MCF 10A (cell line): ENCODE measurements around the gene CCDC134. TPM values are rescaled to one million over a fixed set of nuclear protein-coding genes. Genes with fewer than 3 reads are reported as not detected.

Experiments
- BruUV-seq: library from RNA; stranded (reverse); fragments of 400-500 nt; replicated peaks from 2 replicates; lab custom pipeline; 2021; lab: Mats Ljungman, UMichigan
- CTCF ChIA-PET: fragments of 300-600 bp; sonication (Branson Sonifier 250); formaldehyde crosslinking; extraction: SDS; loops from one replicate; lab custom pipeline; 2021; ENCODE audit warnings: antibody characterized with exemption, inconsistent platforms; lab: Yijun Ruan, JAX
- POLR2A ChIA-PET: fragments of 300-600, 350-650 bp; sonication (Branson Sonifier 250); formaldehyde crosslinking; extraction: SDS; loops from one replicate; lab custom pipeline; 2020; ENCODE audit warnings: antibody characterized with exemption, inconsistent platforms; lab: Yijun Ruan, JAX
- DNase-seq: peaks from one replicate; pipeline ENCODE4 v3.0.0-alpha.2; 2018; ENCODE audit not compliant: unreplicated experiment
- H3K27ac Mint-ChIP-seq: one replicate; pipeline ENCODE4 v1.8.0; 2022; ENCODE audit warnings: mild to moderate bottlenecking, low read depth, mixed read lengths; ENCODE audit not compliant: unreplicated experiment
- H3K27me3 Mint-ChIP-seq: one replicate; pipeline ENCODE4 v1.8.0; 2022; ENCODE audit warnings: mixed read lengths; ENCODE audit not compliant: insufficient read depth, unreplicated experiment
- H3K36me3 Mint-ChIP-seq: one replicate; pipeline ENCODE4 v1.8.0; 2022; ENCODE audit warnings: mild to moderate bottlenecking, moderate library complexity, mixed read lengths; ENCODE audit not compliant: insufficient read depth, unreplicated experiment
- H3K4me1 Mint-ChIP-seq: one replicate; pipeline ENCODE4 v1.8.0; 2022; ENCODE audit warnings: mixed read lengths; ENCODE audit not compliant: insufficient read depth, unreplicated experiment
- H3K4me3 Mint-ChIP-seq: one replicate; pipeline ENCODE4 v1.8.0; 2022; ENCODE audit warnings: mild to moderate bottlenecking, moderate library complexity, mixed read lengths; ENCODE audit not compliant: unreplicated experiment
- H3K9me3 Mint-ChIP-seq: one replicate; pipeline ENCODE4 v1.8.0; 2022; ENCODE audit warnings: mixed read lengths; ENCODE audit not compliant: unreplicated experiment
- intact Hi-C: fragments of 100-400 bp; cut with micrococcal nuclease; formaldehyde crosslinking; loops from 2 replicates; pipeline ENCODE4 v1.14.1; 2022
- total RNA-seq: library from RNA; stranded (reverse); gene quantifications from 2 replicates; pipeline ENCODE4 v1.2.3, GENCODE V29; 2022
- TF ChIP-seq, protein P1 (sequence below): fragments of 200-600 bp; IDR thresholded peaks from one replicate; pipeline ENCODE4 v1.8.0; 2022; ENCODE audit warnings: antibody characterized with exemption, mild to moderate bottlenecking; ENCODE audit not compliant: unreplicated experiment

The CCDC134 gene
- total RNA-seq, 1 experiment from 2014 or later, result 4.0 TPM

GRCh38 chr22:41825376-41825775, 24.9 kb downstream of the CCDC134 start:
- CTCF ChIA-PET, result interaction anchor here (0.6 to 1.3 kb wide), 2 partner anchors 128 to 596 kb away, joined by 3 to 4 read pairs; no protein-coding TSS in a partner anchor
- BruUV-seq, result no TSS peak
- POLR2A ChIA-PET, result interaction anchor here (0.7 to 1.2 kb wide), 3 partner anchors 9 to 162 kb away, joined by 3 to 6 read pairs (median 3); no protein-coding TSS in a partner anchor
- Mint-ChIP-seq H3K4me3 (no peak overlapping the region), H3K27ac (no peak overlapping the region), H3K27me3 (no peaks in the 10 kb centered on the region), H3K9me3 (no peaks in the 10 kb centered on the region), H3K36me3 (no peaks in the 10 kb centered on the region), H3K4me1 (no peaks in the 10 kb centered on the region)
- TF ChIP-seq, protein P1, sequence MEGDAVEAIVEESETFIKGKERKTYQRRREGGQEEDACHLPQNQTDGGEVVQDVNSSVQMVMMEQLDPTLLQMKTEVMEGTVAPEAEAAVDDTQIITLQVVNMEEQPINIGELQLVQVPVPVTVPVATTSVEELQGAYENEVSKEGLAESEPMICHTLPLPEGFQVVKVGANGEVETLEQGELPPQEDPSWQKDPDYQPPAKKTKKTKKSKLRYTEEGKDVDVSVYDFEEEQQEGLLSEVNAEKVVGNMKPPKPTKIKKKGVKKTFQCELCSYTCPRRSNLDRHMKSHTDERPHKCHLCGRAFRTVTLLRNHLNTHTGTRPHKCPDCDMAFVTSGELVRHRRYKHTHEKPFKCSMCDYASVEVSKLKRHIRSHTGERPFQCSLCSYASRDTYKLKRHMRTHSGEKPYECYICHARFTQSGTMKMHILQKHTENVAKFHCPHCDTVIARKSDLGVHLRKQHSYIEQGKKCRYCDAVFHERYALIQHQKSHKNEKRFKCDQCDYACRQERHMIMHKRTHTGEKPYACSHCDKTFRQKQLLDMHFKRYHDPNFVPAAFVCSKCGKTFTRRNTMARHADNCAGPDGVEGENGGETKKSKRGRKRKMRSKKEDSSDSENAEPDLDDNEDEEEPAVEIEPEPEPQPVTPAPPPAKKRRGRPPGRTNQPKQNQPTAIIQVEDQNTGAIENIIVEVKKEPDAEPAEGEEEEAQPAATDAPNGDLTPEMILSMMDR, result no peak
- intact Hi-C loops, result no loop called here
- DNase-seq, result no peak

- no peak for DNase-seq
- no peak overlapping the region for H3K4me3 Mint-ChIP-seq
- TF ChIP-seq, protein P1, result no peak
- ChIA-PET CTCF (interaction anchor here (0.5 to 1.3 kb wide), 2 partner anchors 87 to 129 kb away, joined by 3 to 4 read pairs; no protein-coding TSS in a partner anchor), POLR2A (interaction anchor here (0.7 to 1.2 kb wide), 4 partner anchors 8 to 163 kb away, joined by 3 to 6 read pairs (median 4); no protein-coding TSS in a partner anchor)
- H3K27me3 Mint-ChIP-seq, result no peaks in the 10 kb centered on the region
- no peak overlapping the region for H3K27ac Mint-ChIP-seq
- BruUV-seq, result no TSS peak
- no peaks in the 10 kb centered on the region for H3K9me3 Mint-ChIP-seq
- intact Hi-C loops, result no loop called here
- no peaks in the 10 kb centered on the region for H3K4me1 Mint-ChIP-seq
- no peaks in the 10 kb centered on the region for H3K36me3 Mint-ChIP-seq
Observed at GRCh38 chr22:41826021-41826420, 25.5 kb downstream of the CCDC134 start.

- no peak overlapping the region for H3K4me3 Mint-ChIP-seq
- no peaks in the 10 kb centered on the region for H3K27me3 Mint-ChIP-seq
- intact Hi-C loops, result no loop called here
- BruUV-seq, result no TSS peak
- no peaks in the 10 kb centered on the region for H3K4me1 Mint-ChIP-seq
- H3K27ac Mint-ChIP-seq, result no peak overlapping the region
- no peak for DNase-seq
- ChIA-PET POLR2A (interaction anchor here (0.6 to 1.2 kb wide), 5 partner anchors 8 to 138 kb away, joined by 3 to 5 read pairs (median 3); partner anchors contain the start of genes CENPM and SNU13), CTCF (interaction anchor here (0.5 to 1.4 kb wide), 6 partner anchors 30 to 130 kb away, joined by 3 to 5 read pairs (median 4); no protein-coding TSS in a partner anchor)
- no peaks in the 10 kb centered on the region for H3K9me3 Mint-ChIP-seq
- no peaks in the 10 kb centered on the region for H3K36me3 Mint-ChIP-seq
- TF ChIP-seq, protein P1, result no peak
Observed at GRCh38 chr22:41826430-41827383, 26.2 kb downstream of the CCDC134 start.

DNA sequence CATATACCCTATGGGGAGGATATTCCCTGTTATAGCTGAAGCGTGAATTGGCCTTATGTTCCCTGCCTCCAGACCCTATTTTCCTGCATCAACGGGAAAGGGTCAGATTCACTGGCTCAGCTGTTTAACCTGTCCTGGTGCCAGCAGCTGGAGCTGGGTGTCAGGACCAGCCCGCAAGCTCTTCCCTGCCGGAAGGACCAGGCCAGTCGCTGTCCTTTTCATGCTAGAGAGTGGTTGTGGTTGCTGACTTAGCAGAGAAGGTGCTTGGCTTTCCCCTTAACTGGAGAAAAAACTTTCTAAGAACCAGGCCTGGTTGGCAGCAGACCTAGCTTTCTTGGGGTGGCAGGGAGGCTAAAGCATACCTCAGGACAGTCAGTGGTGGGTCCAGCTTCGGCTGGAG, 27.2 kb downstream of the CCDC134 start:
- intact Hi-C loops, result no loop called here
- POLR2A ChIA-PET, result interaction anchor here (0.8 kb wide), 1 partner anchor 28 kb away, joined by 5 read pairs; the partner anchor contains the start of gene CCDC134
- CTCF ChIA-PET, result interaction anchor here (0.6 to 1.4 kb wide), 4 partner anchors 30 to 113 kb away, joined by 3 to 5 read pairs (median 4); no protein-coding TSS in a partner anchor

More for the DNA sequence above, 27.2 kb downstream of the CCDC134 start:
- BruUV-seq, result no TSS peak
- Mint-ChIP-seq H3K27ac (no peak overlapping the region), H3K27me3 (no peaks in the 10 kb centered on the region), H3K9me3 (no peaks in the 10 kb centered on the region), H3K36me3 (no peaks in the 10 kb centered on the region), H3K4me3 (no peak overlapping the region), H3K4me1 (no peaks in the 10 kb centered on the region)
- TF ChIP-seq, protein P1, result no peak
- no peak for DNase-seq
